Activated naive CD4-positive, alpha-beta T cell treated with anti-CD3 and anti-CD28 coated beads, Interleukin-2, amount 50 U/mL, for 24 hours (primary cell): ENCODE measurements around the gene CASKIN1.
"Not testable (repeated sequence)": the region's sequence is repeated elsewhere in the genome, so short reads cannot be mapped to it uniquely, and the experiment has no call there.

Source experiments
- H3K27ac Mint-ChIP-seq: one replicate; pipeline ENCODE4 v1.8.0; 2021; ENCODE audit warnings: mild to moderate bottlenecking, mixed read lengths
- H3K27me3 Mint-ChIP-seq: one replicate; pipeline ENCODE4 v1.8.0; 2021; ENCODE audit warnings: mixed read lengths
- H3K36me3 Mint-ChIP-seq: one replicate; pipeline ENCODE4 v1.8.0; 2021; ENCODE audit warnings: mixed read lengths
- H3K4me1 Mint-ChIP-seq: one replicate; pipeline ENCODE4 v1.8.0; 2021; ENCODE audit warnings: mixed read lengths
- H3K4me3 Mint-ChIP-seq: one replicate; pipeline ENCODE4 v1.8.0; 2021; ENCODE audit warnings: mild to moderate bottlenecking, mixed read lengths
- H3K9me3 Mint-ChIP-seq: one replicate; pipeline ENCODE4 v1.8.0; 2021; ENCODE audit warnings: mixed read lengths

The CASKIN1 gene

GRCh38 chr16:2152695-2153506, 43.5 kb downstream of the CASKIN1 start:
- Mint-ChIP-seq H3K36me3 (peaks cover 10% of the 10 kb centered on the region), H3K4me3 (peak overlapping the region; percentile 81), H3K4me1 (peaks cover 37% of the 10 kb centered on the region)

GRCh38 chr16:2151188-2152091, 45.0 kb downstream of the CASKIN1 start:
- Mint-ChIP-seq H3K27me3 (no peaks in the 10 kb centered on the region), H3K36me3 (peaks cover 10% of the 10 kb centered on the region), H3K27ac (peak overlapping the region; percentile 38), H3K4me1 (peaks cover 23% of the 10 kb centered on the region), H3K9me3 (no peaks in the 10 kb centered on the region), H3K4me3 (peak overlapping the region; percentile 77)

More at GRCh38 chr16:2152695-2153506, 43.5 kb downstream of the CASKIN1 start:
- H3K27ac Mint-ChIP-seq, result peak overlapping the region; percentile 89
- H3K9me3 Mint-ChIP-seq, result no peaks in the 10 kb centered on the region
- no peaks in the 10 kb centered on the region for H3K27me3 Mint-ChIP-seq

GRCh38 chr16:2150418-2151187, 45.8 kb downstream of the CASKIN1 start:
- H3K27me3 Mint-ChIP-seq, result no peaks in the 10 kb centered on the region
- no peak overlapping the region for H3K27ac Mint-ChIP-seq
- peaks cover 10% of the 10 kb centered on the region for H3K36me3 Mint-ChIP-seq
- peaks cover 19% of the 10 kb centered on the region for H3K4me1 Mint-ChIP-seq
- peak overlapping the region; percentile 77 for H3K4me3 Mint-ChIP-seq
- no peaks in the 10 kb centered on the region for H3K9me3 Mint-ChIP-seq

- Mint-ChIP-seq H3K27me3 (no peaks in the 10 kb centered on the region), H3K4me3 (peak overlapping the region; percentile 47), H3K36me3 (peaks cover 10% of the 10 kb centered on the region), H3K9me3 (no peaks in the 10 kb centered on the region), H3K27ac (peak overlapping the region; percentile 35), H3K4me1 (peaks cover 19% of the 10 kb centered on the region)
Measured at GRCh38 chr16:2149630-2150417, 46.6 kb downstream of the CASKIN1 start.

- Mint-ChIP-seq H3K4me3 (peak overlapping the region; percentile 36), H3K27ac (no peak overlapping the region), H3K27me3 (no peaks in the 10 kb centered on the region), H3K4me1 (peaks cover 19% of the 10 kb centered on the region), H3K9me3 (no peaks in the 10 kb centered on the region), H3K36me3 (peaks cover 7% of the 10 kb centered on the region)
Measured at GRCh38 chr16:2148714-2149629, 47.4 kb downstream of the CASKIN1 start.

GRCh38 chr16:2147981-2148671, 48.3 kb downstream of the CASKIN1 start, which contains the start of gene RAB26:
RAB26 (plus strand) TSS chr16:2148625; CDS start chr16:2148784, 159 bp downstream.
- Mint-ChIP-seq H3K27me3 (no peaks in the 10 kb centered on the region), H3K9me3 (no peaks in the 10 kb centered on the region), H3K36me3 (peaks cover 4% of the 10 kb centered on the region), H3K4me3 (peak within 1 kb of the TSS; percentile 36), H3K4me1 (peaks cover 16% of the 10 kb centered on the region), H3K27ac (no peak within 1 kb of the TSS)

- H3K36me3 Mint-ChIP-seq, result peaks cover 4% of the 10 kb centered on the region
- H3K4me1 Mint-ChIP-seq, result peaks cover 16% of the 10 kb centered on the region
- H3K27me3 Mint-ChIP-seq, result no peaks in the 10 kb centered on the region
- no peaks in the 10 kb centered on the region for H3K9me3 Mint-ChIP-seq
- no peak overlapping the region for H3K27ac Mint-ChIP-seq
- H3K4me3 Mint-ChIP-seq, result no peak overlapping the region
Measured at GRCh38 chr16:2147378-2147777, 49.0 kb downstream of the CASKIN1 start.

- Mint-ChIP-seq H3K27me3 (no peaks in the 10 kb centered on the region), H3K36me3 (no peaks in the 10 kb centered on the region), H3K9me3 (no peaks in the 10 kb centered on the region), H3K4me1 (peaks cover 6% of the 10 kb centered on the region), H3K4me3 (no peak overlapping the region), H3K27ac (no peak overlapping the region)
Measured at GRCh38 chr16:2145843-2146242, 50.6 kb downstream of the CASKIN1 start.

- Mint-ChIP-seq H3K9me3 (no peaks in the 10 kb centered on the region), H3K27ac (no peak overlapping the region), H3K36me3 (no peaks in the 10 kb centered on the region), H3K4me3 (no peak overlapping the region), H3K27me3 (no peaks in the 10 kb centered on the region), H3K4me1 (peaks cover 4% of the 10 kb centered on the region)
Measured at GRCh38 chr16:2143878-2144485, 52.4 kb downstream of the CASKIN1 start.

GRCh38 chr16:2142942-2143877, 53.2 kb downstream of the CASKIN1 start:
- H3K9me3 Mint-ChIP-seq, result no peaks in the 10 kb centered on the region
- H3K4me3 Mint-ChIP-seq, result no peak overlapping the region
- no peaks in the 10 kb centered on the region for H3K36me3 Mint-ChIP-seq
- H3K4me1 Mint-ChIP-seq, result peaks cover 4% of the 10 kb centered on the region
- no peak overlapping the region for H3K27ac Mint-ChIP-seq
- H3K27me3 Mint-ChIP-seq, result no peaks in the 10 kb centered on the region

GRCh38 chr16:2135770-2136490, 60.5 kb downstream of the CASKIN1 start, which contains the start of gene PKD1:
PKD1 (minus strand) TSS chr16:2135898; CDS start chr16:2135689, 209 bp downstream.
- H3K27me3 Mint-ChIP-seq, H3K36me3 Mint-ChIP-seq, H3K9me3 Mint-ChIP-seq: not testable (repeated sequence)
- Mint-ChIP-seq H3K27ac (peak within 1 kb of the TSS; percentile 92), H3K4me1 (peaks cover 13% of the 10 kb centered on the region), H3K4me3 (peak within 1 kb of the TSS; percentile 95)

- not testable (repeated sequence) for H3K36me3 Mint-ChIP-seq, H3K9me3 Mint-ChIP-seq, H3K27ac Mint-ChIP-seq, H3K27me3 Mint-ChIP-seq
- H3K4me1 Mint-ChIP-seq, result peaks cover 11% of the 10 kb centered on the region
- H3K4me3 Mint-ChIP-seq, result peak overlapping the region; percentile 81
Measured at GRCh38 chr16:2135071-2135470, 61.3 kb downstream of the CASKIN1 start.
